WTC11 (cell line): ENCODE measurements around the gene KLHL25. TPM values are rescaled to one million over a fixed set of nuclear protein-coding genes. Genes with fewer than 3 reads are reported as not detected.

Experiments
- ATAC-seq: fragments of 200-7000 bp; cut with Tn5 transposase; 2 replicates; pipeline ENCODE4 v1.10.0; 2021; ENCODE audit warnings: mild to moderate bottlenecking, moderate library complexity
- CTCF ChIA-PET: fragments of 300-600 bp; sonication (Branson Sonifier 250); formaldehyde crosslinking; loops from one replicate; lab custom pipeline; 2021; ENCODE audit warnings: antibody characterized with exemption; lab: Charles Lee
- POLR2A ChIA-PET: fragments of 350-600 bp; sonication (Branson Sonifier 250); formaldehyde crosslinking; loops from one replicate; lab custom pipeline; 2021; ENCODE audit warnings: antibody characterized with exemption; lab: Charles Lee
- DNase-seq: peaks from one replicate; pipeline ENCODE4 v3.0.0; 2021; ENCODE audit warnings: low spot score
- H3K27ac Mint-ChIP-seq: 2 replicates; pipeline ENCODE4 v1.8.0; 2021; ENCODE audit warnings: mixed read lengths
- H3K27me3 Mint-ChIP-seq: 2 replicates; pipeline ENCODE4 v1.8.0; 2021; ENCODE audit warnings: low read depth, mild to moderate bottlenecking, moderate library complexity, mixed read lengths
- H3K36me3 Mint-ChIP-seq: 2 replicates; pipeline ENCODE4 v1.8.0; 2021; ENCODE audit warnings: mixed read lengths
- H3K4me1 Mint-ChIP-seq: 2 replicates; pipeline ENCODE4 v1.8.0; 2022; ENCODE audit warnings: mixed read lengths
- H3K4me3 Mint-ChIP-seq: 2 replicates; pipeline ENCODE4 v1.8.0; 2021; ENCODE audit warnings: mild to moderate bottlenecking, moderate library complexity, mixed read lengths
- H3K9me3 Mint-ChIP-seq: 2 replicates; pipeline ENCODE4 v1.8.0; 2021; ENCODE audit warnings: mixed read lengths
- CBFB ChIP-seq: sonication (generic); formaldehyde crosslinking; IDR thresholded peaks from 2 replicates; pipeline ENCODE4 v1.8.1; 2022; ENCODE audit warnings: mild to moderate bottlenecking, low read depth, missing genetic modification reagents
- FOXP4 ChIP-seq: sonication (generic); formaldehyde crosslinking; IDR thresholded peaks from 2 replicates; pipeline ENCODE4 v1.8.0; 2022; ENCODE audit warnings: mild to moderate bottlenecking, missing genetic modification reagents
- IRF1 ChIP-seq: sonication (generic); formaldehyde crosslinking; IDR thresholded peaks from 2 replicates; pipeline ENCODE4 v1.8.0; 2023; ENCODE audit warnings: missing genetic modification reagents
- IRF2 ChIP-seq: sonication (generic); formaldehyde crosslinking; IDR thresholded peaks from 2 replicates; pipeline ENCODE4 v1.8.0; 2022; ENCODE audit warnings: low read depth, missing genetic modification reagents, borderline replicate concordance
- NR2C2 ChIP-seq: sonication (generic); formaldehyde crosslinking; IDR thresholded peaks from 2 replicates; pipeline ENCODE4 v1.8.0; 2022; ENCODE audit warnings: mild to moderate bottlenecking, missing genetic modification reagents
- PRRX2 ChIP-seq: fragments of 250-450 bp; sonication (Bioruptor Pico); IDR thresholded peaks from 2 replicates; pipeline ENCODE4 v1.8.0; 2021; ENCODE audit warnings: mild to moderate bottlenecking
- RORB ChIP-seq: fragments of 250-450 bp; sonication (Bioruptor Pico); IDR thresholded peaks from 2 replicates; pipeline ENCODE4 v1.9.0; 2021; ENCODE audit warnings: mild to moderate bottlenecking
- STAT6 ChIP-seq: sonication (generic); formaldehyde crosslinking; conservative IDR thresholded peaks from 2 replicates; pipeline ENCODE4 v1.8.1; 2023; ENCODE audit warnings: mild to moderate bottlenecking, low read depth, missing genetic modification reagents, moderate library complexity
- TEAD4 ChIP-seq: sonication (generic); formaldehyde crosslinking; IDR thresholded peaks from 2 replicates; pipeline ENCODE4 v1.8.0; 2022; ENCODE audit warnings: mild to moderate bottlenecking, missing genetic modification reagents
- TP53 ChIP-seq: sonication (generic); formaldehyde crosslinking; IDR thresholded peaks from 2 replicates; pipeline ENCODE4 v1.8.1; 2023; ENCODE audit warnings: mild to moderate bottlenecking, missing genetic modification reagents
- total RNA-seq: library from RNA; stranded (reverse); gene quantifications from 3 replicates; pipeline ENCODE4 v1.2.3, GENCODE V29; 2021
- TF ChIP-seq, protein P1 (sequence below): sonication (generic); formaldehyde crosslinking; IDR thresholded peaks from 2 replicates; pipeline ENCODE4 v1.8.0; 2022; ENCODE audit warnings: mild to moderate bottlenecking, missing genetic modification reagents
- TF ChIP-seq, protein P2 (sequence below): sonication (generic); formaldehyde crosslinking; IDR thresholded peaks from 2 replicates; pipeline ENCODE4 v1.8.1; 2022; ENCODE audit warnings: low read depth, mild to moderate bottlenecking, moderate library complexity, missing genetic modification reagents, borderline replicate concordance
- TF ChIP-seq, protein P3 (sequence below): sonication (generic); formaldehyde crosslinking; IDR thresholded peaks from 2 replicates; pipeline ENCODE4 v1.8.1; 2022; ENCODE audit warnings: mild to moderate bottlenecking, missing genetic modification reagents, moderate library complexity, borderline replicate concordance
- TF ChIP-seq, protein P4 (sequence below): sonication (generic); formaldehyde crosslinking; IDR thresholded peaks from 2 replicates; pipeline ENCODE4 v1.8.1; 2023; ENCODE audit warnings: mild to moderate bottlenecking, missing genetic modification reagents
- TF ChIP-seq, protein P5 (sequence below): fragments of 250-450 bp; sonication (Bioruptor Pico); IDR thresholded peaks from 2 replicates; pipeline ENCODE4 v1.9.0; 2021; ENCODE audit warnings: moderate library complexity, mild to moderate bottlenecking, inconsistent platforms, borderline replicate concordance

KLHL25 gene
- total RNA-seq, 1 experiment from 2014 or later: 14.1 TPM

DNA sequence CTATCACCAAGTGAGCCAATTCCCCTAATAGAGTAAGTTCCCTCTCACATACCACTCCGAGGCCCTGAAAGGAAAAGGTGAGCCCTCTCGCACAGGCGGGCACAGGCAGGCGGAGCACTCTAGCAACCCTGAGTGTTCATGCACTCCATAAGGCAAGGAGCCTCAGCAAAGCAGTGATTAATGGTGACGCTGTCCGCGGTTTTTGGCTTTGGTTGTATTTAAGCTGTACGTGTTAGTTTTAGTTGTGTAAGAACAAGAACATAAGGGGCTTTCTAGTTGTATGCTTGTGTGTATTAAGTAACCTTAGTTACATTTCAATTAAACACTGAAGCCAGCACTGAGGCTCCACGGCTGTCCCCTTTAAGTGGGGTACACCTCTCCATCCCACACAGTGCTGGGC is 33.1 kb downstream of the KLHL25 start:
- Mint-ChIP-seq H3K4me1 (peaks cover 28% of the 10 kb centered on the region), H3K27ac (peak overlapping the region; percentile 68; the same call in 1 of the 2 replicates), H3K4me3 (no peak overlapping the region), H3K36me3 (peaks cover 13% of the 10 kb centered on the region), H3K27me3 (no peaks in the 10 kb centered on the region), H3K9me3 (no peaks in the 10 kb centered on the region)
- ChIA-PET POLR2A (no interaction called here), CTCF (interaction anchor here (0.6 to 1.4 kb wide), 2 partner anchors 10 to 202 kb away, joined by 3 to 4 read pairs; no protein-coding TSS in a partner anchor)
- TF ChIP-seq, protein P1, sequence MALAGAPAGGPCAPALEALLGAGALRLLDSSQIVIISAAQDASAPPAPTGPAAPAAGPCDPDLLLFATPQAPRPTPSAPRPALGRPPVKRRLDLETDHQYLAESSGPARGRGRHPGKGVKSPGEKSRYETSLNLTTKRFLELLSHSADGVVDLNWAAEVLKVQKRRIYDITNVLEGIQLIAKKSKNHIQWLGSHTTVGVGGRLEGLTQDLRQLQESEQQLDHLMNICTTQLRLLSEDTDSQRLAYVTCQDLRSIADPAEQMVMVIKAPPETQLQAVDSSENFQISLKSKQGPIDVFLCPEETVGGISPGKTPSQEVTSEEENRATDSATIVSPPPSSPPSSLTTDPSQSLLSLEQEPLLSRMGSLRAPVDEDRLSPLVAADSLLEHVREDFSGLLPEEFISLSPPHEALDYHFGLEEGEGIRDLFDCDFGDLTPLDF (CRISPR knock-in tag): no peak
- no peak for DNase-seq
- no peak for ATAC-seq

DNA sequence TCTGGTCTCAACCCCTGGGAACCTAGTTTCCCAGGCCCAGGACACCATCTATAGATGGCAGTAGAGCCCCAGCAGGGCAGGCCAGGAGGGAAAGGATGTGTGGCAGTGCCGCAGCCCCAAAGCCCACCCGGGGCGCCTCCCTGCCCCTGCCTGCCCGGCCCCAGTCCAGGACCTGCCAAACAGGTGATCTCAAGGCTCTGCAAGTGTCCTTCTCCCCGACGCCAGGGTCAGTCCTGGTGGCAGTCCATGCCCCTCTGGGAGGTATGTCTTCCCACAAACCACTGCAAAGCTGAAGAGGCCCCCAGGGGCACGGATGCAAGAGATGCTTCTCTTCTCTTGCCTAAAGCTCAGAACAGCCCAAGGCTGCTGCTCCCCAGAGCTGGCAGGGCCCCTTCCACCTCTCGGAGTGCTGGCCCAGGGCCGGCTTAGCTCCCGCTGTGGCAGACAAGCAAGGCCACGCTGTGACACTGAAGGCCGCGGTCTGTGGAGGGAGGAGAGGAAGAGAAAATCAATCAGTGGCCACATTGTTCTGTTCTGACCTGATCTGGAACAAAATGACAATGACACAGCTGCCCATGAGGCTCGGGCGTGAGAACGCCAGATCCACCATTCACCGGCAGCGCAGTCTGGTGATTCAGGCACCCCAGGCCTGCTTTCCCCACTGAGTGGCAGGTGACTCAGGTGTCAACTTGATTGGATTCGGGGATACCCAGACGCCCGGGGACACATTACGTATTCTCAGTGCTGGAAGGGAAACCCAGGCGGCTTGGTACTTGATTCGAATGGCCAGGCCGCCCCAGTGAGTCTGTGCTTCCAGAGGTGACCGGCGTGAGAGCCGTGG is 34.0 kb downstream of the KLHL25 start:
- TF ChIP-seq IRF2 (CRISPR knock-in tag): no peak
- no peak for TF ChIP-seq FOXP4 (CRISPR knock-in tag)
- no peak for TF ChIP-seq TP53 (CRISPR knock-in tag)
- TF ChIP-seq IRF1: no peak
- TF ChIP-seq, protein P2, sequence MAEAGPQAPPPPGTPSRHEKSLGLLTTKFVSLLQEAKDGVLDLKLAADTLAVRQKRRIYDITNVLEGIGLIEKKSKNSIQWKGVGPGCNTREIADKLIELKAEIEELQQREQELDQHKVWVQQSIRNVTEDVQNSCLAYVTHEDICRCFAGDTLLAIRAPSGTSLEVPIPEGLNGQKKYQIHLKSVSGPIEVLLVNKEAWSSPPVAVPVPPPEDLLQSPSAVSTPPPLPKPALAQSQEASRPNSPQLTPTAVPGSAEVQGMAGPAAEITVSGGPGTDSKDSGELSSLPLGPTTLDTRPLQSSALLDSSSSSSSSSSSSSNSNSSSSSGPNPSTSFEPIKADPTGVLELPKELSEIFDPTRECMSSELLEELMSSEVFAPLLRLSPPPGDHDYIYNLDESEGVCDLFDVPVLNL (CRISPR knock-in tag): no peak
- TF ChIP-seq PRRX2 (CRISPR knock-in tag): no peak
- TF ChIP-seq, protein P3, sequence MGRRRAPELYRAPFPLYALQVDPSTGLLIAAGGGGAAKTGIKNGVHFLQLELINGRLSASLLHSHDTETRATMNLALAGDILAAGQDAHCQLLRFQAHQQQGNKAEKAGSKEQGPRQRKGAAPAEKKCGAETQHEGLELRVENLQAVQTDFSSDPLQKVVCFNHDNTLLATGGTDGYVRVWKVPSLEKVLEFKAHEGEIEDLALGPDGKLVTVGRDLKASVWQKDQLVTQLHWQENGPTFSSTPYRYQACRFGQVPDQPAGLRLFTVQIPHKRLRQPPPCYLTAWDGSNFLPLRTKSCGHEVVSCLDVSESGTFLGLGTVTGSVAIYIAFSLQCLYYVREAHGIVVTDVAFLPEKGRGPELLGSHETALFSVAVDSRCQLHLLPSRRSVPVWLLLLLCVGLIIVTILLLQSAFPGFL: no peak
- TF ChIP-seq NR2C2 (CRISPR knock-in tag): no peak
- TF ChIP-seq TEAD4 (CRISPR knock-in tag): no peak
- TF ChIP-seq RORB (CRISPR knock-in tag): no peak
- TF ChIP-seq, protein P4, sequence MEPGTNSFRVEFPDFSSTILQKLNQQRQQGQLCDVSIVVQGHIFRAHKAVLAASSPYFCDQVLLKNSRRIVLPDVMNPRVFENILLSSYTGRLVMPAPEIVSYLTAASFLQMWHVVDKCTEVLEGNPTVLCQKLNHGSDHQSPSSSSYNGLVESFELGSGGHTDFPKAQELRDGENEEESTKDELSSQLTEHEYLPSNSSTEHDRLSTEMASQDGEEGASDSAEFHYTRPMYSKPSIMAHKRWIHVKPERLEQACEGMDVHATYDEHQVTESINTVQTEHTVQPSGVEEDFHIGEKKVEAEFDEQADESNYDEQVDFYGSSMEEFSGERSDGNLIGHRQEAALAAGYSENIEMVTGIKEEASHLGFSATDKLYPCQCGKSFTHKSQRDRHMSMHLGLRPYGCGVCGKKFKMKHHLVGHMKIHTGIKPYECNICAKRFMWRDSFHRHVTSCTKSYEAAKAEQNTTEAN (CRISPR knock-in tag): no peak
- TF ChIP-seq STAT6 (CRISPR knock-in tag): no peak
- TF ChIP-seq CBFB (CRISPR knock-in tag): no peak
- TF ChIP-seq, protein P5, sequence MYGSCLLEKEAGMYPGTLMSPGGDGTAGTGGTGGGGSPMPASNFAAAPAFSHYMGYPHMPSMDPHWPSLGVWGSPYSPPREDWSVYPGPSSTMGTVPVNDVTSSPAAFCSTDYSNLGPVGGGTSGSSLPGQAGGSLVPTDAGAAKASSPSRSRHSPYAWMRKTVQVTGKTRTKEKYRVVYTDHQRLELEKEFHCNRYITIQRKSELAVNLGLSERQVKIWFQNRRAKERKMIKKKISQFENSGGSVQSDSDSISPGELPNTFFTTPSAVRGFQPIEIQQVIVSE: no peak
- ChIA-PET POLR2A (no interaction called here), CTCF (interaction anchor here (1.0 to 1.4 kb wide), 2 partner anchors 9 to 12 kb away, joined by 3 to 4 read pairs; no protein-coding TSS in a partner anchor)
- DNase-seq: no peak
- ATAC-seq: no peak
- Mint-ChIP-seq H3K36me3 (peaks cover 13% of the 10 kb centered on the region), H3K27me3 (no peaks in the 10 kb centered on the region), H3K27ac (no peak overlapping the region), H3K4me3 (no peak overlapping the region), H3K4me1 (peaks cover 20% of the 10 kb centered on the region), H3K9me3 (no peaks in the 10 kb centered on the region)
